GM21786 (cell line): Measurements from ENCODE around the gene GOLGA1.
"Not testable (repeated sequence)": the region's sequence is repeated elsewhere in the genome, so short reads cannot be mapped to it uniquely, and the experiment has no call there.

Source experiments
- ATAC-seq: cut with Tn5 transposase; IDR thresholded peaks from one replicate; pipeline ENCODE4 v1.9.1; 2021; ENCODE audit not compliant: unreplicated experiment

Gene GOLGA1

DNA sequence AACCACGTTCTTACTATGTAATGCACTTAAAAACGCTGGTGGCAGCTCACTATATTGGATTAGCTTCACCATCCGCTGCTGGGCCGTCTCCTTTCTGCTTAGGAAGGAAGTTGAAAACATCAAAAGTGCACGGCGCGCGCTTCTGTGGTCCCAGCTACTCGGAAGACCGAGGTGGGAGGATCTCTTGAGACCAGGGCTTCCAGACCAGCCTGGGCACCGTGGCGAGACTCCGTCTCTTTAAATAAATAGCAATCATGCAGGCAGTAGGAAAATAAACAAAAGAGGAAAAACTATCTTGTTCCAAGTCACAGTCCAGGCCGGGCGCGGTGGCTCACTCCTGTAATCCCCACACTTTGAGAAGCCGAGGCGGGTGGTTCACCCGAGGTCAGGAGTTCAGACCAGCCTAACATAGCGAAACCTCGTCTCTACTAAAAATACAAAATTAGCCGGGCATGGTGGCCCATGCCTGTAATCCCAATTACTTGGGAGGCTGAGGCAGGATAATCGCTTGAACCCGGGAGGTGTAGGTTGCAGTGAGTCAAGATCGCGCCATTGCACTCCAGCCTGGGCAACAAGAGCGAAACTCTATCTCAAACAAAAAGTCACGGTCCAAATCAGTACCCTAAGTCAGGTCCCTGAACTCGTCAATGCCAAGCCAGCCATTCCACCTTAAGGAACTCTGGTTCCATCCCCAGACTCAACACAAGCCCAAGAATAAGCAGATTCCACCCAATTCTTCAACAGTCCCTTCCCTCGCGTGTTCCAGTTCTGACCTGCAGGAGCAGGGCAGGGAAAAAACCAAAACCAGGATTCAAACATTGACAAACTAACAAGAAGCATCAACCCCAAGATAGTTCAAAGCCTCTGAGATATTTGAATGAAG lies 1.0 kb upstream of the GOLGA1 start:
- peak; percentile 11 for ATAC-seq

DNA sequence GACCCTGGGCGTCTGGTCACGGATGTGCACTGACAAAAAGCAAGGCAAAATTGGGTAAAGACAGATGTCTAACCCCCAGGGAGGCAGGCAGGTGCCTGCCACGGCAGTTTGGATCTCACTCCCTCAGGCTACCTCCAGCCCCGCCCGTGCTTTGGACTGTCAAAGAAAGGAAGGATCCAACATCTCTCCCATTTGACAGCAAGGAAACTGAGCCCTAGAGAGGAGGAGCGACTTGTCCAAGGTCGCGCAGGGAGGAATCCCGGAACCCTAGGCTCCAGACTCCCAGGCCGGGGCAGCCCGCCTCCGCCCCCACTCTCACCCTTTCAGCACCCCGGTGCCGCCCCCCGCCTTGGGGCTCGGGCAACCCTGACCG lies 376 bp downstream of the GOLGA1 start:
- ATAC-seq: peak; percentile 26

DNA sequence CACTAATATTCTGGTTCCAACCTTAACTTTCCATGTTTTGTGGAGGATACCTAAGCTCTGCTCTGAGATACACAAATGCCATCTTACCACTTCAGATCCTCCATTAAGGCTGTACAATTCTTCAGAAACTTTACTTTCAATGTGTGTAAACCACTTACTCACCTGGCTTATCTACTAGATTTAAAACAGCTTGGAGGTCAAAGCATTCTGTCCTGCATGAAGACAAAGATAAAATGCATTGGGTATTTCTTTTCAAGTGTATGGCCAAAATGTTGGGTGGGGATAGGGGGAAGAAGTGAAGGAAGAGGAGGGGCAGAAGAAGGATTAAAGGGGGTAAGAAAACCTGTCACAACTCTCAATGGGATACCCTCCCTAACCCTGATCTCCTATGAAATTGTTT lies 939 bp downstream of the GOLGA1 start:
- ATAC-seq: no peak

DNA sequence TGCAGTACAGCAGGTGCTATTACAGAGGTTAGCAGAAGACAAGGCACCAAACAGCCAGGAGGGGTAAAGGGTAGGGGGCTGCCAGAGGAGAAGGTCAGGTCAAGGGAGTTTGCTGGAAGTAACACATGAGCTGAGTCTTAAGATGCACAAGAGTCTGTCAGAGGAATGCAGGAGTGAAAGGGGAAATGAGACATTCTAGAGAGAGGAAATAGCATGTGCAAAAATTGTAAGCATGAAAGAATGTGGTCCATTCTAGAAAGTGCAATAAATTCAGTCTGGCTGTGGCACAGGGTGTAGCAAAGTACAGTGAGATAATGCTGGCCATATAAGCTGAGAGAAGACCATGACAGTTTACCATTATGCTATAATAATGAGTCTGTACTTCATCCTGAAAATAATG lies 6.6 kb downstream of the GOLGA1 start:
- no peak for ATAC-seq

DNA sequence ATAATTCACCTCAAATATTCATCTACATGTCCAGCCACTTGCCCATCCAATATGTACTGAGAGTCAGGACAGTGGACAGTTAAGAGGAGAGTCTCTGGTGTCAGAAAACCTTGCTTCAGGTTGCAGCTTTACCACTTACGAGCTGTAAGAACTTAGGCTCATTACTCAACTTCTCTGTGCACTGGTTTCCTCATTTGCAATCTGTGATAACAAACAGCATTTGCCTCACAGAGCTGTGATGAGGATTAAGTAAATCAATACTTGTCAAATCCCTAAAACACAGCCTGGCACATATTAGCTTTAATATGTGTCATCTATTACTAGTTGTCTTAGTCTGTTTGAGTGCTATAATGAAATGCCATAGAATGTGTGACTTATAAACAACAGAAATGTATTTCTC lies 8.6 kb downstream of the GOLGA1 start:
- ATAC-seq: no peak

DNA sequence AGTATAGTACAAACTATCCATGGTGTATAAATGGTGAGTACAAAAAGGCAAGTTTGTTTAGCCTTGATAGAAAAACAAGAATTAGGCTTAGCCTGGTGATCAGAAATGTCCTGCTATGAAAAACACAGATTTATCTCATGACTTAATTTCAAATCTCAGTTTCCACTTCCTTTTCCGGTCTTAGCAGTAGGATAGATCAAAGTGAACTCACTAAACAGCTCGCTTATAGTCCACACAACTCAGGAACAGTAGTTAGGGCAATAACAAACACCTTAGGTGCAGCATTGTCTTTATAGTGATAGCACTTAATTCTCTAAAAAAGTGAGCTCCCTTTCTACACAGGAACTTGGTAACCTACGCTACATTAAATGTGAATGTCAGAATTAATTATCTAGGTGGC lies 11.4 kb downstream of the GOLGA1 start:
- ATAC-seq: no peak

DNA sequence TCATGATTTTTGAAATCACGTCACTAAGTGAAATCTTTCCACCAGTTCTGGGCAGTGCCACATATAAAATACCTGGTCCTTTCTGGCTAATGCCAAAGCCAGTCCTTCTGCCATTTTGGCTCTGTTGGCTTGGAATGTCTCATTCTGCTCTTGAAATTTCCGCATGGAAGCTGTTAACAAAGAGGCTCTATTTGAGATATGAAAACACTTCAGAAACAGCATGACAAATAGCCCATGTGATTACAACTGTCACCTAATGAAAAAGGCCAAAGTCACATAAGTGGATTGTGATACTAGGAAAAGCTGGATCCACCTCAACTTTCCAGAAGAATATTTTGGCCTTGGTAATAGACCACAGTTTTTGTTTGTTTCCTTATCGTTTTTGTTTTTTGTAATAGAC lies 12.8 kb downstream of the GOLGA1 start:
- no peak for ATAC-seq

DNA sequence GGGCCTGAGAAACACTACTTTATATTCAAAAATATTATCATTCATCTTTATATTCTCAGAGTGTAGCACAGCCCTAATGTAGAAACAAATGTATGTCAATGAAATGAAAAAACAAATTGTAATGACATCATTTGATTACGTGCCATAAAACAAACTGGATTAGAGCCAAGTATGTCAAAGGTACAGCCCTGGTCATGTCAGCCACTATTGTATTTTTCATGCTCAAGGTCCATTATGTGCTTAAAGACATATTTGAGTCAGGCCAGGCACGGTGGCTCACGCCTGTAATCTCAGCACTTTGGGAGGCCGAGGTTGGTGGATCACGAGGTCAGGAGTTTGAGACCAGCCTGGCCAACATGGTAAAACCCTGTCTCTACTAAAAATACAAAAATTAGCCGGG lies 20.5 kb downstream of the GOLGA1 start:
- ATAC-seq: not testable (repeated sequence)

DNA sequence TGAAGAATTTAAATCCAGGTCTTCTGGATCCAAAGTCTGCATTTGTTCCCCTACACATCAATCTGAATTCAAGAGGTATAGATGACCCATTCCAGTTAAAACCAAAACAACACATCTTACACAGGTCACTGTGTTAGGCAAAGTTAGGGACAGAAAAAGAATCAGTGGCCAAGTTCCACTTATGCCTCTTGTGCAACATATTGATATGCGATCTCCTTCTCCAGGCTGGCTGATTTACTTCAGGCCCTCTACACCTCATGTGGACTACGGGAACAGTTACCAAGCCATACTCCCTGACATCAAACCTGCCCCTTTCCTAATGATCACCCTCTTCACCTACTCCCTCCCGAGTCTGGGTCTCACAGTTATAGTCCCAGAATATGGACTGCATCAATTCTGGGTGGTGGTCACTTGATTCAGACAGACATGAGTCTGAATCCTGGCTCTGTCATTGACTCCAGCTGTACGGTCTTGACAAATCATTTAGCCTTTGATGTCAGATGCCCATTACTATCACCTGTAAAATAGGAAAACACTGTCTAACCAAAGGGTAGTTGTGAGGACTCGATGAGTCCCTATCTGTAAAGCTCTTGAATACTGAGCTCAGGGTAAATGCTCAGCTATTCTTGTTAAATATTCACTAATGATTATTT lies 26.0 kb downstream of the GOLGA1 start:
- ATAC-seq: no peak

DNA sequence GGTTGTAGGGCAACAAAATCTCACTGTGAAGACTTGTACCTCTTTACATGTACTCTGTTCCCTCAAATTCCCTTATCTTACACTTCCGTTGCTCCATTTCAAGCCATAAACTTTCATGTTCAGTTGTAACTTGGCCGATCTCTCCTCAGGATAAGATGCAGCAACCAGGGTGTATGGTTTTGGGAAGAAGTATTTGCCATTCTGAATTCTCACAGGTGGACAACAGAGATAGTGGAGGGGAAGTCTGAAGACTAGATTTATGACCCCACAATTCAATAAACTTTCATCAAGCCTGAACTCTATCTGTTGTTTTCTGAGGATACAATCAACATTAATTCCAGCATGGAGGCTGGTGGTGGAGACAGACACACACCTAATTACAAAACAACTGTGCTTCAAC lies 27.5 kb downstream of the GOLGA1 start:
- ATAC-seq: no peak

DNA sequence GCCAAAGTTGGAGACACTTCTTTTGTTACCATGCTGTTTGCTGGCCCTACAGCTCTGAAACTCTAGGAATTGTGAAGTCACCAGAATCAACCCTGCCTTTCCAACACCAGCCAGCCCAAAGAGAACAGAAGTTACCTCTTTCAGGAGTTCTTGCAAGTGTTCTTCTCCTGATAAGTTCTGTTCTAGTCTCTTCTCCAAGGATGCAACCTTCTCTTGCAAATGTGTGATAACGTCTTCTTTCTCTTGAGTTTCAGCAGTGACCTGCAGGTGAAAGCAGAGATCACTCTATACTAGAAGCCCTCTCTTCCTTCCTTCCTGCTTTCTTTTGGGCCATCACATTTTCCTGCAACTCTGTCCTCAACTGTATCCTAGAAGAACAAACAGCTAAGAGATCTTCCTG lies 29.1 kb downstream of the GOLGA1 start:
- no peak for ATAC-seq

DNA sequence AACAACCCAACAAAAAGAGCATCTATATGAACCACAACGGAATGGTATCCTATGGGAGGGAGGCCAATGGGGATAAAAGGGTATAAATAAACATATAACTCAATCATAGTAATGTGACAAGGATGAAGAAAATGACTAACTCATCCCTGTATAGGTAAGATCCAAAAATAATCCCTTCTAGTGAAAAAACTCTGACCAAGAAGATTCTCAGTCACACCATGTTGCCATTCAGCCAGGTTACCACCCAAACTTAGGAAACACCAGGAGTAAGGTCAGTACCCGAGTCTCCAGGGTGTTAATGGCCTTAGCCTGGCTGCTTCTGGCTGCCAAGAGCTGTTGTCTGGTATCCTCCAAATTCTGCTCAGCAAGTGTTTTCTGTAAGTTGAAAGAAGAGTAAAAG lies 32.8 kb downstream of the GOLGA1 start:
- ATAC-seq: no peak

DNA sequence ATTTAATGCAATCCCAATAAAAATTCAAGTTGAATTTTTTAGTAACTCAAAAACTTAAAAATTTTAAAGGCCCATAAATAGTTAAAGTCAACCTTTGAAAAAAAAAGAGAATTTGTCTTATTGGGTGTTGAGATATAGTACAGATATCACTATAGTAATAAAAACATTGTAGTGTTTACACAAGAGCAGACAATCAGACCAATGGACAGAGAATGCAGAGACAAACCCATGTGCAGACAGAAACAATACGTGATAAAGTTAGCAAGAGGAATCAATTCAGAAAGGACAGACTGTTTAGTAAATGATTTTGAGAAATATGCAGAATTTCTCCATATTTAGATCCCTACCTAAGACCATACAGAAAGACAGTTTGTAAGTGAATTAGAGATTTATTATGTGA lies 33.9 kb downstream of the GOLGA1 start:
- ATAC-seq: no peak

DNA sequence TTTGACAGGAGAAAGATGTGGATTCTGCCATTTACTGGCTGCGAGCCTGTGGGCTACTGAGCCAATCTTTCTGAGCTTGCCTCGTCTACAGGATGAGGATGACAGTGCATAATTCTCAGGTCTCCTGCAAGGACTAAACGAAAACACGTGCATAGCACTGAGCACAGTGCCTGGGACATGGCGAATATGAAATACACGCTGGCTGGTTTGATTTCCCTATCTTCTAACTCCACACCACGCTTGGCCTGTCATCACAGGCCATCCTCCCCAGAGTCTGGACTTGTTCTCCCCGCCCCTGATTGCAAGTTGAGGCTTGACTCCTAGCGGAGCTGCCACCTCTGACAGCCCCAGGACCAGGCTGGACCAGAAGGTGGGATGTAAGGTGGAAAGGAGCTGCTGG lies 41.0 kb downstream of the GOLGA1 start:
- no peak for ATAC-seq

DNA sequence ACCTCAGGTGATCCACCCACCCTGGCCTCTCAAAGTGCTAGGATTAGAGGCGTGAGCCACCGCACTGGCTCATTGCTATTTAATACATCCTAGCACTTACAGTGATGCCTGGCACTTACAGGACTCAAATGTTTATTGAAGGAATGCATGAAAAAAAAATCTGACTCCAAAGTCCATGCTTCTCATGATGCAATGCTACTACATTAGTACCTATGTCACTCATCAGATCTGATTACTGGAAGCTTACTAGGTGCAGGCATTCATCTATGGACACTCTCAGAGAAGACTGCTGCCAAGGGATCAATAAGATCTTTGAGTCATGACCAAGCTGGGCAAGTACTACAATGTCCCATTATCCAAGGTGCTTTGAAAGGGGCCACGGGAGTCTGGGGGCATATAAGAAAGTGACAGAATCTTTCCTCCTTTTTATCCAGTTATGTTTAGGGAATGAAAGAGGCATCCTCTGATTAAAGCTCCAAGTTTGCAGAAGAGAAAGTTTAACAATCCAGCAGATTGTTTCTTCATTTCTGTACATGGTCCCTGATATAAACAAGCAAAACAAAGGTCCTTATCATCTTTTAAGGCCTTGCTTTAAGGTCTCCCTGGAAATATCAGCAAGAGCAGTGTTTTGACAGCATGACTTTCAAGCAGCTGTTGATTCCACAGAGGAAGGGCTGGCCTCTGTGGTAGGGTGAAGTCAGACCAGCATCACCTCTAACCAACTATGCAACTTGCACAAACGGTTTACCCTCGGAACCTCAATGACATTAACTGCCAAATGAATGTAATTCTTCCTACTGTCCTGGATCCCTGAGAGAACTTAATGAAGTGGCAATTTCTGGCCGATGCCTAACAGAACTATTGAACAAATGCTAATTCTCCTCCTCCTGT lies 43.1 kb downstream of the GOLGA1 start:
- ATAC-seq: no peak

DNA sequence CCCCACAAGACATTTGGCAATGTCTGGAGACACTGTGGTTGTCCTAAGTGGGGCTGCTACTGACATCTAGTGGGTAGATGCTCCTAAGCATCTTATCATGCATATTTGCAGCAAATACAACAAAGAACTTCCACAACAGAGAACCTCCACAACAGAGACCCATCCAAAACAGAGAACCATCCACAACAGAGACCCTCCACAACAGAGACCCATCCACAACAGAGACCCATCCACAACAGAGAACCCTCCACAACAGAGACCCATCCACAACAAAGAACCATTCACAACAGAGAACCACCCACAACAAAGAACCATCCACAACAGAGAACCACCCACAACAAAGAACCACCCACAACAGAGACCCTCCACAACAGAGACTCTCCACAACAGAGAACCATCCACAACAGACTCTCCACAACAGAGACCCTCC lies 46.1 kb downstream of the GOLGA1 start:
- ATAC-seq: no peak

DNA sequence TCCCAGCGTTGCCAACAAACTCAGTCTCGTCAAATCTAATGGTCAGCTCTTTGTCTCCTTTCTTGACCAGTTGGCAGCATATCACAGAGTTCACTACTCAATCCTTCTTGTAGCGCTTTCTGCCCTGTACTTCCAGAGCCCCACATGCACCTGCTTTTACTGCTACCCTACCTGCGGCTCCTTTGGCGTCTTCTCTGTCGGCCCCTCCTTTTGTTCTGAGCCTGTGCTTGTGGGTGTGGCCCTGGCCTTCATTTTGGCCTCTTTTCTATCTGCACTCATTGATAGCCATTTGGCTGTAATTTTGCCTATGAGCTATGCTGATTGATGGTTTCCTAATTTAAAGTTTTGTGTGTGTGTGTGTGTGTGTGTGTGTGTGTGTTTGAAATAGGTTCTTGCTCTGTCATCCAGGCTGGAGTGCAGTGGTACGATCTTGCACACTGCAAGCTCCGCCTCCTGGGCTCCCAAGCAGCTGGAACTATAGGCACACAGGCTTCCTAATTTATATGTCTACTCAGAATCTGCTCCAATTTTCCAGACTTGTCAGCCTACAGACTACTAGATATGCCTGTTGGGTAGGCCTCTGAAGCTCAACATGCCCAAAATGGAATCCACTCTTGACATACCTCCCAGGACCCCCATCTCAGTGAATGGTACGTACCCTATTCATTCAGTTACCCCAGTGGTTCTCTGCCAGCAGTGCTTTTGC lies 46.7 kb downstream of the GOLGA1 start:
- ATAC-seq: no peak

DNA sequence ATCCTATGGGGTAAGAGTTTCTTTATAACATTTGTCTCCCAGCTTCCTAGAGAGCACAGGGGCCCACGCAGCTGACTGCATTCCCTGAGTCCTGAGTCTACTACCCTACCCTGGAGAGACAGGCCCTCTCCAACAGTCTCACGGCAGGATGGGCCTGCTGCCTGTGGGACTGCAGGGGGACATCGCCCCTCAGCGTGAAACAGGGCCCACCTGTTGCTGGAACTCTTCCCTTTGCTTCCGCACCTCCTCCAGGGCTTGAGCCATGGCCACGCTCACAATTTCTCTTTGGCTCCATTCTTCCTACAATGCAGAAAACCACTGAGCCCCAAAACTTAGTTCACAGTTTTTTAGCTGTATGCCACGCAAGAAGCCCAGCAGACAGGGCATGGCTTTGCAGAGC lies 50.7 kb downstream of the GOLGA1 start:
- ATAC-seq: no peak

DNA sequence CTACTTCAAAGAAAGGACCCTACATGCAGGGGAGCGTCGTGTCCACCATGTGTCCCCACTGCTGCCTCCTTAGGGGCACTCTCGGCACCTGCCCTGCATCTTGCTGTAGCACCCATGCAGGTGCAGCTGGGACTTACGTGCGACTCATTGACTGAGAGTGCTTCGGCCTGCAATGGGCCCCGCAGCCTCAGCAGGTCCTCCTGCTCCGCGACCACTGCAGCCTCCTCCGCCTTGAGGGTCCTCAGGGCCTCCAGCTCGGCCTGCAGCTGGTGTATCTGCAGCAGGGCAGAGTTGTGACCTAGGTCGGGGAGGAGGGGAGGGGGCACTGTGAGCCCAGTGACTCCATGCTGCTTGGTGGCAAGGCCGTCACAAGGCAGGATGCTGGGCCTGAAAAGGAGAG lies 51.9 kb downstream of the GOLGA1 start:
- ATAC-seq: no peak

DNA sequence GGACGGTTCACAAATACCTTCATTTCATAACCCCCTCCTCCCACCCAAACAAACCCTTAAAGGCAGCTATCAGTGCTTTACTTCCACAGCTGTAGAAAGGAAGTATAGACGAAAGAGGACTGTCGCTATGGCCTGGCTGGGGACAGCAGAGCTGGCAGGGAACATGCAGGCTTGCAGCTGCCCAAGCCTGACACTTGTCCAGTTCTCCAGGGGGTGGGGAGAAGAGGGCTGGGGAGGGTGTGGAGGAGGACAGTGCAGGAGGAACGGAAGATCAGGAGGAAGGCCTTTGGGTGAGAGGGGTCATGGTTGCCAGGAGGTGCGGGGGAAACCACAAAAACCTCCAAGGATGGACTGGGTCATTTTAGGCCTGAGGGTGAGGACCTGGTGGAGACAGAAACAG lies 53.1 kb downstream of the GOLGA1 start:
- ATAC-seq: no peak

DNA sequence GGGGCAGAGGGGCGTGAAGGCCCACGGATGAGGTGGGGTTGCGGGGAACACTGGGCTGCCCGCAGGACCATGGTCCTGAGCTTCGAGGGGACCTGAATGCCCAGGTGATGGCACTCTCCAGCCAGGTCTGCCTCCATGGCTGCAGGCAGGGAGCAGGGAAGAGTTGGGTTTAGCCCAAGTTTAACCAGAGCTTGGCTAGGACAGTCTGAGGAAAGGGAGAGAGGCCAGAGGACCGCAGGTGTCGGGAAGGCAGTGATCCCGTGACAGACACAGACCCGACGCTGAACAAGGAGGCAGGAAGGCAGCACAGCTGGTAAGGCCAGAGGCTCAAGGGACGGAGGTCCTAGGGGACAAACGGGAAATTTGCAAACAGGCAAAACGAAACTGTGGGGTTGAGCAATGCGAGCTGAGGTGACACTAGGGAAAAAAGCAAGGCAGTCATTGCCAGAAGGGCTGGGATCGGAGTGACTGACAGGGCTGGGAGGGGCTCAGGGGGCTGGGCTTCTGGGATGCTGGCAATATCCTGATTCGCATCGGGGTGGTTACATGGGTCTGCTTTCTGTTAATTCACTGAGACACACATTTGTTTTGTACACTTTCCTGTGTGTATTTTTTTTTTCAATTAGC lies 53.9 kb downstream of the GOLGA1 start:
- no peak for ATAC-seq
